Colon (tissue), 2 donors: ENCODE data around the gene FBXW4.

Source experiments
- FAIRE-seq: peaks from 2 replicates; lab custom pipeline; 2012; peaks lifted over from hg19 to GRCh38; lab: Jason Lieb, UNC
- donor health status: control.
- donor health status: control.

Gene FBXW4

DNA sequence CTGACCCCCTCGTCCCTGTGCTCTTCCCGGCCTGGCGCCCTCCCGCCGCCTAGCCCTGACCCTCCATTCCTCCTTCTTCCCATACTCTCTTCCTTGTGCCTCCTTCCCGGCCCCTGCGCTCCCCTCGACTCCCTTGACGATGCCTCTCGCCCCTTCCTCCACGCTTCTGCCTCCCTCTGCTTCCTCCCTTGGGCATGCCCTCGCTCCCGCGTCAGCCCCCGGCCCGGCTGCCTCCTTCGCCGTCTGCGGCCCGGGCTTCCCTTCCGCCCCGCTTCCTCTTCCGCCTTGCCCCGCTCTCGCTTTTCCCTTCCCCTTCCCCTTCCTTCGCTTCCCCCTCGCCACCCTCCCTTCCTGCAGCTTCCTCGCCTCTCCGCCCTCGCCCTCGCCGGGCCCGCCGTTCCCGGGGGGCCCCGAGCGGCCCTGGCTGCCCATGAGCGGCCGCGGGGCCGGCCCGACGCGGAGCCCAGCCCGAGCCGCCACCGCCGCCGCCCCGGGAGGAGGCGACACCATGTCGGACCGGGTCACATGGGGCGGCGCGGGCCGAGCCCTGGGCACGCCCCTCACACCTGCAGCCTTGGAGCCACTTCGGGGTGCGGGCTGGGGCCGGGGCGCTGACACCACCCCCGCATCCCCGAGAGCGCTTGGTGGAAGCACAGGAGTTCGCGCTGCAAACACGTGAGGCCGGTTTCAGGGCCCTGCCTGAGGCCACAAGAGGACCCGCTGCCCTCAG, at the start of gene FBXW4:
Gene FBXW4 (minus strand): TSS at position 497 of the 730 bp plus-strand sequence. CDS start 65 bp downstream, at position 432.
- no peak for FAIRE-seq

- FAIRE-seq = no peak
Observed at GRCh38 chr10:101744267-101744666, 49.3 kb upstream of the FBXW4 start.

- FAIRE-seq = no peak
Observed at GRCh38 chr10:101741938-101742337, 47.0 kb upstream of the FBXW4 start.

- FAIRE-seq = no peak
Observed at GRCh38 chr10:101736666-101737065, 41.7 kb upstream of the FBXW4 start.

DNA sequence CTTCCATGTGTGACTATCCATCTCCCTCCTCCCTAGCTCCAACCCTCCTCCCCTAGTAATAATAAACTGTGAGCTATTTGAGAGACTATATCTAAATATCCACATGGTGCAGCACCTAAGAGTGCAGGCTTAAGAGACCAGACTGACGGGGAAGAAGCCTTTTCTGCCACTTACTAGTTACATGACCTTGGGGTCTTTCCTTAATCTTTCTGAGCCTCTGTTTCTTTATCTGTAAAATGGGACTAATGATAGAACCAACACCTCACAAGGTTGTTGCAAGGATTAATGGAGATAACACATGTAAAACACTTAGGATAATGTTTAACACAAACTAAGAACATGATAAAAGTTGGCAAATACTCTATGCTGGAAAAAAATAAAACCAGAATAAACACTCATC, 37.1 kb upstream of the FBXW4 start:
- no peak for FAIRE-seq

DNA sequence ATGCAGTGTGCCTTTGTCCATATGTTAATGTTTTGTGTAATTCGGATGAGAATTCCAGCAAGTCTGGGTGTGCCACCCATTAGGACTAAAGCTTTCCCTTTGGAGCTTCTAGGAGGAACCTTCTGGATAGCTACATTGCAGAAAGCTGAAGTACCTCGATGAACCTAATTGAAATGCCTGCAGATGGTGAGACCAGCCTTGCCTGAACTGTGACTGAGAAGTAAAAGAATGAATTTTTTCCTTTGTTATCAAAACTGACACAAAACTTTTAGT, 31.1 kb upstream of the FBXW4 start:
- FAIRE-seq = no peak

DNA sequence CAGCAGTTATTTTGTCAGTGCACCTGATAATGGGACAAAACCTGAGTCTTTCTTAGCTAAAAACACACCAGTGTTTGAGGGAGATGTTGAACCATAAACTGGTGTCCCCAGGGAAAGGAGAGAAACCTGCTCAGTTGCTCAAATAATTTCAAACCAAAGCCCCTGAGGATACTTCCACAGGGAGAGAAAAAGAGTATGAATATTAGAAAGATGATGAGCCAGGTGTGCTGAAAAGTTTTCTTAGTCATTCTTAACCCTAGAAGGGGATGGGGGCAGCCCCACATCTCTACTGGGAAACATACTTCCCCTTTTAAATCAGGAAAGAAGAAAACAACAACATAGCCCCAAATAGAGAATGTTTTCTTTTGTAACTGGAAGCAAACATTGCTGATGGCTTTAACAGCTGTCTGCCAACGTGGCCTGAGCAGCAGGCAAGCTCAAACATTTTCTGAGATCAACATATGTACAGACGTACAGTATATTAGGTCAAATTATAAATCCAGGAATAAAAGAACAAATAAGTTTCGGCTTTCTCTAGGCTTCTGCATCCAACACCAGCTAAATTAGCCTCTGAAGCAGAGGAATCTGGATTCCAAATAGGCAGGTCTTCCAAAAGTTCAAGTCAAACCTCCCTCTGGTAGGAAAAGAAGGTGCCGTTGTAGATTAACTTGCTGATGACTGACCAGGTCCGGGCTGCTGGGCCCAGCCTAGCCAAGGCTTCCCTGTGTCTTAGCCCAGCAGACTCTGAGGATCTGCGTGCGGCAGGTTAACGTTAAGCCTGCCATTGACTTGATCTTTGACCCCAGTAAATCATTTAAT, 30.5 kb upstream of the FBXW4 start:
- FAIRE-seq = no peak

- no peak for FAIRE-seq
Observed at GRCh38 chr10:101724446-101724845, 29.5 kb upstream of the FBXW4 start.

DNA sequence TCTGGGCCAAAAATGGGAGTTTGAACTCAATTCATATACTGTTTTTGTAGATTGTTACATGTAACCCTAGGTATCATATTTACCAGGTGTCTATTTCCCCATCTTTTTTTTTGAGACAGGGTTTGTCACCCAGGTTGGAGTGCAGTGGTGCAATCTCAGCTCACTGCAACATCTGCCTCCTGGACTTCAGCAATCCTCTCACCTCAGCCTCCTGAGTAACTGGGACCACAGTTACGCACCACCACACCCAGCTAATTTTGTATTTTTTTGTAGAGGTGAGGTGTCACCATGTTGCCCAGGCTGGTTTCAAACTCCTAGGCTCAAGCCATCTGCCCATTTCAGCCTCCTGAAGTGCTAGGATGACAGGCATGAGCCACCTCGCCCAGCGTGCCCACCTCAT, 28.2 kb upstream of the FBXW4 start:
- FAIRE-seq = no peak

GRCh38 chr10:101721806-101722205, 26.8 kb upstream of the FBXW4 start:
- FAIRE-seq = no peak

DNA sequence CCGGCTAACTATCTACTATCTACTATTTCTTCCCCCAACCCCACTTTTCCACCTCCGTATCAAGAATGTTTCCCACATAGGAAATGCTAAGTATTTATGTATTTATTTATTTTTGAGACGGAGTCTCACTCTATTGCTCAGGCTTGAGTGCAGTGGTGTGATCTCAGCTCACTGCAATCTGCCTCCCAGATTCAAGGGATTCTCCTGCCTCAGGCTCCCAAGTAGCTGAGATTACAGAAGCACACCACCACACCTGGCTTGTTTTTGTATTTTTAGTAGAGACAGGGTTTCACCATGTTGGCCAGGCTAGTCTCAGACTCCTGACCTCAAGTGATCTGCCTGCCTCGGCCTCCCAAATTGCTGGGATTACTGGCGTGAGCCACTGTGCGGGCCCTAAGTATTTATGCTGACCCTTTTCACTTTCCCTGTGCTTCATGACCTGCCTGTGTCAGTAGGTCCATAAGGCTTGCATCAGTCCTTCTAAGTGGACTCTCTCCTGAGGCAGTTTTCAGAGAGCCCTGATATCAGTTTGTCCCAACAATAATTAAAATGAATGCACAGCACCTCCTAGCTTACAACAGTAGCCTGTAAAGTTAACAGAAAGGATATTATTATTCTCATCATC, 25.7 kb upstream of the FBXW4 start:
- no peak for FAIRE-seq

DNA sequence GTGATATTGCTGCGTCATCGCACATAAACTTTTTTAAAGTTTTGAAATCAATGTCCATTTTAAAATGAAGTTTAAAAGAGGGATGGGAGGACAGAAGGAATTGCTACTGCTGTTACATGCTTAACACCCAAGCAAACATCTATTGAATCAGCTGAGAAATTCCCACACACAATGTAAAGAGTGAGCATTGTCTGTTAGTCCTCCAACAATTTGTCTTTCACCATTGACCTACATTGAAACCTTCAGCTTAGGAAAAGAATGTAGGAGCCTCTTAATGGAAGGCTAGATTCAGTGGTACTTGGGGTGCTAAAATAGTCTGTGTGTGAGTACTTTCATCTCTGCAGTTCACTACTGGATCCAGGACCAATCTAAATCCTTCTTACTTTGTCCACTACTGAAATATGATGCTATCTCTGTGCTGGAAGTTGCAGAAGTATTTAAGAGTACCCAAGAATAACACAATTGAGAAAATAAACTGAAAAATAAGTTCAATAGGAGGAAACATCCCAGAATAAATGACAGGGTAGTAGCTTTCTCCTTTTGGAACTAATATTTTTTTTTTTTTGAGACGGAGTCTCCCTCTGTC, 23.8 kb upstream of the FBXW4 start:
- no peak for FAIRE-seq

GRCh38 chr10:101716891-101717659, 22.1 kb upstream of the FBXW4 start:
- FAIRE-seq = no peak

- no peak for FAIRE-seq
Observed at GRCh38 chr10:101712997-101713396, 18.0 kb upstream of the FBXW4 start.

- FAIRE-seq = no peak
Observed at GRCh38 chr10:101710793-101711192, 15.8 kb upstream of the FBXW4 start.

DNA sequence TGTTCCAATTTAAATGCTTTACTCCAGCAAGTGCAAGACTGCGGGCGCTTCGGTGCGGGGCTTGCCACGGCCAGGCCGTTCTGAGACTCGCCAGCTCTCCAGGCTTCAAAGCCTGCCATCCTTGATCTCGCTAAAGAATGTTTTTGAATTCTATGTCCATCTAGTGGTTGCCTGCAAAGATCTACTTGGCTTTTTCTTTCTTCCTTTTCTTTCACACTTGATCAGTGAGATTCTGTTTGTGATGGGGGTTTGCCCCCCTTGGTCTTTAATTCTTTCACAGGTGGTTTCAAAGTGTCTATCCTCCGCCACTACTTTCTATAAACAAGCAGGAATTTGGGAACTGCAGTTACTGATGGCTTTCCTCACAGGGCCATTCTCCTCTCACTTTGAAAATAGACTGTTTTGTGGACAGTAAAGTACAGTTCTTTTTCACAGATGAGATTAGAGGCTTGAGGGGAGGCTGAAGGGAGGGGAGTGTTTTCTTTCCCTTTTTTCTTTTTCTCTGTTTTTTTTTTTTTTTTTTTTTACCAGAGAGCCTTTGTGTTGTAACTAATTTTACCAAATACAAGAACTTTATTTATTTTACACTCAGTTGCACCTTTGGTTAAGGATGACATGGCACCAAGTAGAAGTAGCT, 15.2 kb upstream of the FBXW4 start:
- FAIRE-seq = no peak

- FAIRE-seq = no peak
Observed at GRCh38 chr10:101709359-101710058, 14.5 kb upstream of the FBXW4 start.

- FAIRE-seq = no peak
Observed at GRCh38 chr10:101708870-101709269, 13.9 kb upstream of the FBXW4 start.

DNA sequence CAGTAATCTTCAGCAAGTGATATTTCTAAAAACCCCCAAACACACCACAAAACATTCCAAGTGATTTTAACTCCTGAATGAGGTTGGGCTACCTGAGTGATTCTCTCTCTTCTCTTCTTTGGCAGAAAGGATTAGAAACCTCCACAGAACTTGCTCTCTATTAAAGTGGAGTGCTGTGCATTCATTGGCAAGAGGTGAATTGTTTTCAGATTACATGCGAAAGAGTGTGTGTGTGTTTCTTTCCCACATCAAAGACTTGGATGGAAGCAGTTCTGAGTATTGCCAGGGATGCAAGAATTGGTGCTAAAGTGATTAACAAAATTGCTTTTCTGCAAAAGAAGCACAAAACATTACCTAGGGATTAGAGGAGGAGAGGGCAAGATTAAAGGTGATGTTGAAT, 13.1 kb upstream of the FBXW4 start:
- FAIRE-seq = no peak

- FAIRE-seq = no peak
Observed at GRCh38 chr10:101704331-101704730, 9.4 kb upstream of the FBXW4 start.

DNA sequence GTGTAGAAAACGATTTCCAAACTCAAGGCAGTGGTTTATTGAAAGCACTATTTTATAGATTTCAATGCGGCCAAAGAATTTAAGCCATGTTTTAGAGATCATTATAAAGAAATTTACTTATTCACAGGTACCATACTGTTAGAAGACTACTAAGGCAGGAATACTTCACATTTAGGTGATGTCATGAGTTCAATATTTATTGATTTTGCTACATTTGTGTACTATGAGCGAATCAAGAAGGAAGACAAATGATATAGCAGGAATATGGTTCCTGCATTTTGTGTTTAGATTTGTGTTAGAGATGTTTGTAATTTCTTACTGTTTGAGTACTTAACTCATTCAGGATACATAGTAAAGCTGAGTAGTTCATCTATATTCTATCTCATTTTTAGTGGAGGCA, 1.7 kb upstream of the FBXW4 start:
- FAIRE-seq = no peak
